ENCODE measurements around the gene MEDAG. TPM values are rescaled to one million over a fixed set of nuclear protein-coding genes. Genes with fewer than 3 reads are reported as not detected.

MEDAG gene
- total and polyA plus RNA-seq, 2 donors (not counting 1 experiment from before 2014, with no cell fraction given), result 0.12 TPM; not detected in 1

DNA sequence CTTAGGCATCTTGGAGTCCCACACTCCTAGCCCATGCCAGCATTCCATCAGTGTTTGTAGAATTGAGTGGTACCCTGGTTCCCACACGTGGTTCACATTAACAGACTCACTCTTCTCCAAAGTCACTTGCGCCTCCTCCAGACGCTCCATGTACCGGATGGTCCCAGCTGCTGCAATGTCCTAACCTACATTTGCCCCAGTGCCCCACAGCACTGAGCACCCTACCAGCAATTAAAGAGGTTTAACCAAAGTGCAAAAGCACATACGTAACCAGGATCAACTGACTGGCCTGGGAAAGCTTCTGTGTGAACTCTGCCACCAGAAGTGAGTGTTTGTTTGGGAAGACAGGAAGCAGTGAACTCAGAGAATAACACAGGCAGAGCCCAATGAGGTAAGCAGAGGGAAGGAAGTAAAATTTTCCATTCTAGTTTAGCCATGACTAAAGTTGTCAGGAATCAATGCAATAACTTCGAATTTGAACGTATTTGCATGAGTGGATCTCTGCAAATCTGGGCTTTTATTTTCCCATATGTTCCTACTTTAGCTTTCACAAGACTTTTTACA, 7.3 kb upstream of the MEDAG start:
- Histone ChIP-seq H3K27me3 (replicated peaks in 1 of 4; ENCODE audit: control extremely low read depth in 1 of 4, control insufficient read depth in 3 of 4, insufficient read depth in 4 of 4, low read length in 3 of 4) (peaks cover 0 to 22% (median 8%) of the 10 kb centered on the region in 4 experiments), H3K79me2 (ENCODE audit: control insufficient read depth, insufficient read depth, low read length) (no peaks in the 10 kb centered on the region), H3K27ac (ENCODE audit: low read length in 2 of 2) (no peak overlapping the region), H3K36me3 (replicated peaks in 1 of 2; ENCODE audit: control extremely low read depth in 1 of 2, control insufficient read depth in 1 of 2, extremely low read depth in 1 of 2, insufficient read depth in 2 of 2, low read length in 1 of 2) (no peaks in the 10 kb centered on the region), H3K9me3 (ENCODE audit: control extremely low read depth in 1 of 3, control insufficient read depth in 2 of 3, insufficient read depth in 1 of 3, low read length in 2 of 3) (no peaks in the 10 kb centered on the region), H3K4me3 (ENCODE audit: control extremely low read depth in 1 of 5, extremely low read depth in 1 of 5, insufficient read depth in 1 of 5, low read depth in 2 of 5, low read length in 4 of 5) (no peak overlapping the region), H4K20me1 (ENCODE audit: control insufficient read depth, insufficient read depth, low read length, poor library complexity, severe bottlenecking) (no peaks in the 10 kb centered on the region), H3K9ac (ENCODE audit: low read length) (no peak overlapping the region), H2AFZ (ENCODE audit: insufficient read depth, low read depth, low read length, poor library complexity, severe bottlenecking) (no peak overlapping the region), H3K4me1 (ENCODE audit: control insufficient read depth in 2 of 2, insufficient read depth in 2 of 2, low read length in 2 of 2) (no peaks in the 10 kb centered on the region), H3K4me2 (replicated peaks; ENCODE audit: low read depth, low read length, poor library complexity, severe bottlenecking) (no peak overlapping the region)
- Mint-ChIP-seq H3K27ac (no peak overlapping the region), H3K4me3 (no peak overlapping the region), H3K27me3 (peaks cover 38% of the 10 kb centered on the region), H3K4me1 (no peaks in the 10 kb centered on the region), H3K9me3 (ENCODE audit: insufficient read depth) (no peaks in the 10 kb centered on the region)
- TF ChIP-seq, protein P1, sequence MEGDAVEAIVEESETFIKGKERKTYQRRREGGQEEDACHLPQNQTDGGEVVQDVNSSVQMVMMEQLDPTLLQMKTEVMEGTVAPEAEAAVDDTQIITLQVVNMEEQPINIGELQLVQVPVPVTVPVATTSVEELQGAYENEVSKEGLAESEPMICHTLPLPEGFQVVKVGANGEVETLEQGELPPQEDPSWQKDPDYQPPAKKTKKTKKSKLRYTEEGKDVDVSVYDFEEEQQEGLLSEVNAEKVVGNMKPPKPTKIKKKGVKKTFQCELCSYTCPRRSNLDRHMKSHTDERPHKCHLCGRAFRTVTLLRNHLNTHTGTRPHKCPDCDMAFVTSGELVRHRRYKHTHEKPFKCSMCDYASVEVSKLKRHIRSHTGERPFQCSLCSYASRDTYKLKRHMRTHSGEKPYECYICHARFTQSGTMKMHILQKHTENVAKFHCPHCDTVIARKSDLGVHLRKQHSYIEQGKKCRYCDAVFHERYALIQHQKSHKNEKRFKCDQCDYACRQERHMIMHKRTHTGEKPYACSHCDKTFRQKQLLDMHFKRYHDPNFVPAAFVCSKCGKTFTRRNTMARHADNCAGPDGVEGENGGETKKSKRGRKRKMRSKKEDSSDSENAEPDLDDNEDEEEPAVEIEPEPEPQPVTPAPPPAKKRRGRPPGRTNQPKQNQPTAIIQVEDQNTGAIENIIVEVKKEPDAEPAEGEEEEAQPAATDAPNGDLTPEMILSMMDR (IDR thresholded peaks at IDR 0.05), result no peak
- no peak for TF ChIP-seq EZH2 (IDR thresholded peaks at IDR 0.05; ENCODE audit: borderline replicate concordance, insufficient read depth, low read depth, low read length, poor library complexity, severe bottlenecking)
- ATAC-seq (ENCODE audit: low read depth), result no peak
- 65% methylated on average over 6 of the region's 7 CpGs for whole genome bisulfite sequencing (ENCODE audit: insufficient coverage)
- POLR2A ChIA-PET, result no interaction called here
- CTCF ChIA-PET, result no interaction called here
- no peak for DNase-seq
- intact Hi-C loops (cut with micrococcal nuclease), result no loop called here

DNA sequence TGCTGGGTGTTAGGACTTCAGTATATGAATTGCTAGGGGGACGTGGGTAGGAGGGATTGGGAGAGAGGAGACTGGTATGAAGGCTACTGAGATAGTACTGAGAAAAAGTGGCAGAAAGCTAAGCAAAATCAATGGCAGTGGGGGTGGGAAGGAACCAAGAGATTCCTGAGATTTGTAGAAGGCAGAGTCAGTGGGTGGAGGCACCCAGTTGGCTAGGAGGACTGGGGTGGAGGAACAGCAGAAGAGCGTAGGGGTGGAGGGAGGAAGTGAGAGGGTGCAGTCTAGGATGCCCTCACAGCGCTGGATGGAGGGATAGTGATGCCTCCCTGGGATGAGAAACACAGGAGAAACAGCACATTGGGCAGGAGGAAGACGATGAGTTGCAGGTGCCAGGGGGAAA, 5.6 kb upstream of the MEDAG start:
- Histone ChIP-seq H3K9ac (ENCODE audit: low read length) (no peak overlapping the region), H3K9me3 (ENCODE audit: control extremely low read depth in 1 of 3, control insufficient read depth in 2 of 3, insufficient read depth in 1 of 3, low read length in 2 of 3) (peaks cover 0 to 1% (median 0%) of the 10 kb centered on the region in 3 donors), H3K4me1 (ENCODE audit: control insufficient read depth in 2 of 2, insufficient read depth in 2 of 2, low read length in 2 of 2) (no peaks in the 10 kb centered on the region), H3K27me3 (replicated peaks in 1 of 4; ENCODE audit: control extremely low read depth in 1 of 4, control insufficient read depth in 3 of 4, insufficient read depth in 4 of 4, low read length in 3 of 4) (peaks cover 0 to 32% (median 15%) of the 10 kb centered on the region in 4 experiments), H3K4me3 (ENCODE audit: control extremely low read depth in 1 of 5, extremely low read depth in 1 of 5, insufficient read depth in 1 of 5, low read depth in 2 of 5, low read length in 4 of 5) (no peak overlapping the region), H3K36me3 (replicated peaks in 1 of 2; ENCODE audit: control extremely low read depth in 1 of 2, control insufficient read depth in 1 of 2, extremely low read depth in 1 of 2, insufficient read depth in 2 of 2, low read length in 1 of 2) (no peaks in the 10 kb centered on the region), H3K27ac (ENCODE audit: low read length in 2 of 2) (no peak overlapping the region), H4K20me1 (ENCODE audit: control insufficient read depth, insufficient read depth, low read length, poor library complexity, severe bottlenecking) (no peaks in the 10 kb centered on the region), H3K4me2 (replicated peaks; ENCODE audit: low read depth, low read length, poor library complexity, severe bottlenecking) (no peak overlapping the region), H3K79me2 (ENCODE audit: control insufficient read depth, insufficient read depth, low read length) (no peaks in the 10 kb centered on the region), H2AFZ (ENCODE audit: insufficient read depth, low read depth, low read length, poor library complexity, severe bottlenecking) (no peak overlapping the region)
- TF ChIP-seq EZH2 (IDR thresholded peaks at IDR 0.05; ENCODE audit: borderline replicate concordance, insufficient read depth, low read depth, low read length, poor library complexity, severe bottlenecking), result no peak
- TF ChIP-seq, protein P1 (IDR thresholded peaks at IDR 0.05), result no peak
- H3K4me1 Mint-ChIP-seq, result peaks cover 3% of the 10 kb centered on the region
- intact Hi-C loops (cut with micrococcal nuclease), result no loop called here
- POLR2A ChIA-PET, result no interaction called here
- CTCF ChIA-PET, result no interaction called here
- no peaks in the 10 kb centered on the region for H3K9me3 Mint-ChIP-seq (ENCODE audit: insufficient read depth)
- ATAC-seq (ENCODE audit: low read depth) (no peak), DNase-seq (no peak)
- peaks cover 55% of the 10 kb centered on the region for H3K27me3 Mint-ChIP-seq
- WGBS (ENCODE audit: insufficient coverage), result 56% methylated on average over 4 of the region's 4 CpGs
- no peak overlapping the region for H3K27ac Mint-ChIP-seq
- no peak overlapping the region for H3K4me3 Mint-ChIP-seq
